IMR-90 (cell line): ENCODE data around the gene KCNK5.

ENCODE experiments used
- CEBPB ChIP-seq: IDR thresholded peaks from 2 replicates; pipeline ENCODE4 v1.6.1; 2012; ENCODE audit warnings: low read depth, low read length, improper control_type of control experiment
- POLR2A ChIP-seq: IDR thresholded peaks from 2 replicates; pipeline ENCODE4 v1.6.1; 2012; ENCODE audit warnings: mild to moderate bottlenecking, low read depth, low read length
- RAD21 ChIP-seq: IDR thresholded peaks from 2 replicates; pipeline ENCODE4 v1.6.1; 2012; ENCODE audit warnings: low read length, improper control_type of control experiment
- RFX5 ChIP-seq: IDR thresholded peaks from 2 replicates; pipeline ENCODE4 v1.8.0; 2012; ENCODE audit warnings: low read depth, mild to moderate bottlenecking, low read length, moderate library complexity
- SMC3 ChIP-seq: fragments of 150-350 bp; IDR thresholded peaks from 2 replicates; pipeline ENCODE4 v1.6.1; 2016; ENCODE audit warnings: low read depth, mild to moderate bottlenecking, antibody characterized with exemption, low read length, moderate library complexity
- TF ChIP-seq, protein P1 (sequence below): conservative IDR thresholded peaks from 2 replicates; pipeline ENCODE4 v1.5.1; 2012; ENCODE audit warnings: mild to moderate bottlenecking, low read depth, low read length, improper control_type of control experiment
- TF ChIP-seq, protein P2 (sequence below): fragments of 150-350 bp; IDR thresholded peaks from 2 replicates; pipeline ENCODE4 v1.6.1; 2017; ENCODE audit warnings: mild to moderate bottlenecking, antibody characterized with exemption, low read length, low read depth

DNA sequence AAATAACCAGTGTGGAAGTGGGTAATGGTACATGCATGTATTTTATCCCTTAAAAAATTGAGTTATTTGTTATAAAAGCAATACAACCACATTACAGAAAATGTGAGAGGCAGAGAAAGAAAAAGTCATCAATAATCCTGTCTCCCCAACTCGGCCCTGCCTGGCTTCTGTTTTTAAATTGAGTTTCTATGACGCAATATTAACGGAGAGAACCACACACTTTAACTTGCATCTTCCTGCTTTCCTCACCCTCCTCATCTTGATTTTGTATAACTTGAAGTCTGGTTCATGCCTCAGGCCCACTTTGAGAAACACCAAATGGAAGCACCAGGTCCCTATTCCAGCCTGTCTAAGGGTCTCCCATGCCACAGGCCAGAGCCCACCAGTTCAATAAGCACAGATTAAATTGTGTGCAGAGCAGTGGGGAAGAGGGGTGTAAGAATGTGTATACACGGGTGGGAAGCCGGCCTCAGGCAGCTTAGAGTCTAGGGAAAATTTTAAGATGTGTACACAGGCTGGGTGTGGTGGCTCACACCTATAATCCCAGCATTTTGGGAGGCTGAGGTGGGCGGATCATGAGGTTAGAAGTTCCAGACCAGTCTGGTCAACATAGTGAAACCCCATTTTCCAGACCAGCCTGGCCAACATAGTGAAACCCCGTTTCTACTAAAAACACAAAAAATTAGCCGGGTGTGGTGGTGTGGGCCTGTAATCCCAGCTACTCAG is 15.9 kb downstream of the KCNK5 start:
- TF ChIP-seq, protein P1, sequence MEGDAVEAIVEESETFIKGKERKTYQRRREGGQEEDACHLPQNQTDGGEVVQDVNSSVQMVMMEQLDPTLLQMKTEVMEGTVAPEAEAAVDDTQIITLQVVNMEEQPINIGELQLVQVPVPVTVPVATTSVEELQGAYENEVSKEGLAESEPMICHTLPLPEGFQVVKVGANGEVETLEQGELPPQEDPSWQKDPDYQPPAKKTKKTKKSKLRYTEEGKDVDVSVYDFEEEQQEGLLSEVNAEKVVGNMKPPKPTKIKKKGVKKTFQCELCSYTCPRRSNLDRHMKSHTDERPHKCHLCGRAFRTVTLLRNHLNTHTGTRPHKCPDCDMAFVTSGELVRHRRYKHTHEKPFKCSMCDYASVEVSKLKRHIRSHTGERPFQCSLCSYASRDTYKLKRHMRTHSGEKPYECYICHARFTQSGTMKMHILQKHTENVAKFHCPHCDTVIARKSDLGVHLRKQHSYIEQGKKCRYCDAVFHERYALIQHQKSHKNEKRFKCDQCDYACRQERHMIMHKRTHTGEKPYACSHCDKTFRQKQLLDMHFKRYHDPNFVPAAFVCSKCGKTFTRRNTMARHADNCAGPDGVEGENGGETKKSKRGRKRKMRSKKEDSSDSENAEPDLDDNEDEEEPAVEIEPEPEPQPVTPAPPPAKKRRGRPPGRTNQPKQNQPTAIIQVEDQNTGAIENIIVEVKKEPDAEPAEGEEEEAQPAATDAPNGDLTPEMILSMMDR, result no peak
- TF ChIP-seq RAD21 (no peak), POLR2A (no peak), CEBPB (peak; percentile 59), RFX5 (no peak), SMC3 (no peak)
- TF ChIP-seq, protein P2, sequence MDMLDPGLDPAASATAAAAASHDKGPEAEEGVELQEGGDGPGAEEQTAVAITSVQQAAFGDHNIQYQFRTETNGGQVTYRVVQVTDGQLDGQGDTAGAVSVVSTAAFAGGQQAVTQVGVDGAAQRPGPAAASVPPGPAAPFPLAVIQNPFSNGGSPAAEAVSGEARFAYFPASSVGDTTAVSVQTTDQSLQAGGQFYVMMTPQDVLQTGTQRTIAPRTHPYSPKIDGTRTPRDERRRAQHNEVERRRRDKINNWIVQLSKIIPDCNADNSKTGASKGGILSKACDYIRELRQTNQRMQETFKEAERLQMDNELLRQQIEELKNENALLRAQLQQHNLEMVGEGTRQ, result no peak
